Pancreas (tissue), 10 donors: ENCODE data around the gene NFIA. TPM values are rescaled to one million over a fixed set of nuclear protein-coding genes. Genes with fewer than 3 reads are reported as not detected.
A peak's percentile ranks its signal among the peaks of the same experiment; 100 is the strongest.

Source experiments
- ATAC-seq, 4 donors: fragments of 200-7000 bp; cut with Tn5 transposase; one replicate each; pipeline versions ENCODE4 v1.8.0 to v1.9.1; 2020; ENCODE audit warnings: mild to moderate bottlenecking in 4 of 4, moderate library complexity in 4 of 4
- DNase-seq, 6 donors: peaks; one replicate each; pipeline ENCODE4 v3.0.0-alpha.2; 2020
- FAIRE-seq: peaks from 2 replicates; lab custom pipeline; 2012; peaks lifted over from hg19 to GRCh38; lab: Jason Lieb, UNC
- H3K27ac ChIP-seq, 4 donors: fragments of 200-600 bp; sonication (generic); 1 replicate in 3 of 4; 2 replicates in 1 of 4; pipeline versions ENCODE4 v1.5.0 to v1.8.0; 2020
- H3K27me3 ChIP-seq, 4 donors: fragments of 200-600 bp; one replicate each; pipeline ENCODE4 v1.8.0; 2021
- H3K36me3 ChIP-seq, 3 donors: fragments of 200-600 bp; sonication (generic) in 1 of 3; one replicate each; pipeline versions ENCODE4 v1.5.0 to v1.8.0; 2020 to 2021
- H3K4me1 ChIP-seq, 3 donors: fragments of 200-600 bp; one replicate each; pipeline ENCODE4 v1.8.0; 2021
- H3K4me3 ChIP-seq, 4 donors: fragments of 200-600 bp; sonication (generic) in 2 of 4; one replicate each; pipeline versions ENCODE4 v1.5.0 to v1.8.0; 2020 to 2021
- H3K9me3 ChIP-seq, 4 donors: fragments of 200-600 bp; one replicate each; pipeline ENCODE4 v1.8.0; 2021
- WGBS, 2 donors: extraction: QIAGEN DNeasy Blood & Tissue Kit; methylation state at CpG; one replicate each; pipeline ENCODE4 v1.1.7; 2013; 5-methylcytosine and 5-hydroxymethylcytosine counted together
- intact Hi-C, 3 donors: fragments of 100-400 bp; cut with DNase I; formaldehyde crosslinking; loops; one replicate each; pipeline versions ENCODE4 v1.11.1 to v1.14.2; 2022
- polyA plus RNA-seq, 2 donors: library from polyadenylated mRNA; stranded (reverse); fragments of 200-250 nt; gene quantifications; one replicate each; pipeline ENCODE4 v1.2.3, GENCODE V29; 2013
- total RNA-seq, 6 donors: library from RNA; stranded (reverse); fragmentation: NEBNext Ultra II Directional in 4 of 6; extraction: Animal tissue kit (Norgen Biotek cat#: 25700) in 4 of 6; gene quantifications; one replicate each; pipeline versions ENCODE4 v1.2.1 to v1.2.4, GENCODE V29; 2021 to 2023
- TF ChIP-seq, protein P1 (sequence below), 4 donors: fragments of 200-600 bp; sonication (generic) in 3 of 4; IDR thresholded peaks; one replicate each; pipeline versions ENCODE4 v1.5.0 to v1.8.0; 2021; ENCODE audit warnings: antibody characterized with exemption in 4 of 4
- donor health status: healthy with polysubstance abuse.
- donor health status: DM: no; HTN: no; CAD: no; lungs with moderate emphysema.
- donor health status: DM: no; HTN: no; CAD: no.
- donor health status: control.
- donor health status: control.
- donor health status: Bipolar disorder and iron deficiency.
- donor health status: DM: yes; HTN: yes; CAD: no.
- donor health status: DM: no; HTN: no; CAD: no.
- donor health status: DM: no; HTN: no; CAD: no.
- donor health status: DM: yes; HTN: yes; CAD: no.

The NFIA gene
- total and polyA plus RNA-seq, 8 donors = 4.9 to 48.1 (median 30.2) TPM

- H3K36me3 ChIP-seq = no peaks in the 10 kb centered on the region
Observed at GRCh38 chr1:61138305-61138704, 55.9 kb downstream of the NFIA start.

GRCh38 chr1:61138921-61139774 is 56.8 kb downstream of the NFIA start:
- Histone ChIP-seq H3K4me3 (no peak overlapping the region), H3K27me3 (no peaks in the 10 kb centered on the region), H3K4me1 (peaks cover 0 to 16% (median 9%) of the 10 kb centered on the region in 3 donors), H3K27ac (no peak overlapping the region), H3K36me3 (no peaks in the 10 kb centered on the region), H3K9me3 (no peaks in the 10 kb centered on the region)
- WGBS, 2 donors = 86 to 88% methylated on average over 15 of the region's 15 CpGs
- ATAC-seq (peak in 1 of 4 donors; percentile 51), DNase-seq (no peak), FAIRE-seq (no peak)
- intact Hi-C loops = no loop called here
- TF ChIP-seq, protein P1, sequence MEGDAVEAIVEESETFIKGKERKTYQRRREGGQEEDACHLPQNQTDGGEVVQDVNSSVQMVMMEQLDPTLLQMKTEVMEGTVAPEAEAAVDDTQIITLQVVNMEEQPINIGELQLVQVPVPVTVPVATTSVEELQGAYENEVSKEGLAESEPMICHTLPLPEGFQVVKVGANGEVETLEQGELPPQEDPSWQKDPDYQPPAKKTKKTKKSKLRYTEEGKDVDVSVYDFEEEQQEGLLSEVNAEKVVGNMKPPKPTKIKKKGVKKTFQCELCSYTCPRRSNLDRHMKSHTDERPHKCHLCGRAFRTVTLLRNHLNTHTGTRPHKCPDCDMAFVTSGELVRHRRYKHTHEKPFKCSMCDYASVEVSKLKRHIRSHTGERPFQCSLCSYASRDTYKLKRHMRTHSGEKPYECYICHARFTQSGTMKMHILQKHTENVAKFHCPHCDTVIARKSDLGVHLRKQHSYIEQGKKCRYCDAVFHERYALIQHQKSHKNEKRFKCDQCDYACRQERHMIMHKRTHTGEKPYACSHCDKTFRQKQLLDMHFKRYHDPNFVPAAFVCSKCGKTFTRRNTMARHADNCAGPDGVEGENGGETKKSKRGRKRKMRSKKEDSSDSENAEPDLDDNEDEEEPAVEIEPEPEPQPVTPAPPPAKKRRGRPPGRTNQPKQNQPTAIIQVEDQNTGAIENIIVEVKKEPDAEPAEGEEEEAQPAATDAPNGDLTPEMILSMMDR (IDR thresholded peaks at IDR 0.05) = no peak

More at GRCh38 chr1:61138305-61138704, 55.9 kb downstream of the NFIA start:
- FAIRE-seq (no peak), DNase-seq (no peak), ATAC-seq (no peak)
- intact Hi-C loops = no loop called here
- no peaks in the 10 kb centered on the region for H3K27me3 ChIP-seq
- TF ChIP-seq, protein P1 (IDR thresholded peaks at IDR 0.05) = no peak
- peaks cover 0 to 18% (median 9%) of the 10 kb centered on the region in 3 donors for H3K4me1 ChIP-seq
- H3K9me3 ChIP-seq = no peaks in the 10 kb centered on the region
- WGBS, 2 donors = 97% methylated on average over 3 of the region's 3 CpGs
- H3K4me3 ChIP-seq = no peak overlapping the region
- no peak overlapping the region for H3K27ac ChIP-seq

GRCh38 chr1:61139775-61140549 is 57.6 kb downstream of the NFIA start:
- Histone ChIP-seq H3K27me3 (no peaks in the 10 kb centered on the region), H3K9me3 (no peaks in the 10 kb centered on the region), H3K4me1 (peaks cover 0 to 16% (median 9%) of the 10 kb centered on the region in 3 donors), H3K4me3 (no peak overlapping the region), H3K27ac (no peak overlapping the region), H3K36me3 (no peaks in the 10 kb centered on the region)
- ATAC-seq = no peak
- TF ChIP-seq, protein P1 (IDR thresholded peaks at IDR 0.05) = no peak
- no peak for FAIRE-seq
- DNase-seq = no peak
- intact Hi-C loops = no loop called here
- 82 to 83% methylated on average over 7 of the region's 7 CpGs for WGBS, 2 donors

- TF ChIP-seq, protein P1 (IDR thresholded peaks at IDR 0.05) = no peak
- FAIRE-seq (no peak), DNase-seq (no peak), ATAC-seq (no peak)
- H3K4me1 ChIP-seq = peaks cover 0 to 16% (median 9%) of the 10 kb centered on the region in 3 donors
- no peak overlapping the region for H3K27ac ChIP-seq
- H3K9me3 ChIP-seq = no peaks in the 10 kb centered on the region
- intact Hi-C loops = no loop called here
- WGBS, 2 donors = 80 to 85% methylated on average over 3 of the region's 3 CpGs
- H3K4me3 ChIP-seq = no peak overlapping the region
- no peaks in the 10 kb centered on the region for H3K27me3 ChIP-seq
- H3K36me3 ChIP-seq = no peaks in the 10 kb centered on the region
Observed at GRCh38 chr1:61140778-61141177, 58.4 kb downstream of the NFIA start.
